GM23338 (cell line): ENCODE measurements around the gene FUT4. TPM values are rescaled to one million over a fixed set of nuclear protein-coding genes. Genes with fewer than 3 reads are reported as not detected.
"Not testable (repeated sequence)": the region's sequence is repeated elsewhere in the genome, so short reads cannot be mapped to it uniquely, and the experiment has no call there.

Experiments used
- ATAC-seq: fragments of 200-7000 bp; cut with Tn5 transposase; 3 replicates; pipeline ENCODE4 v1.9.1; 2020
- DNase-seq: peaks from one replicate; pipeline ENCODE4 v3.0.0-alpha.2; 2015; ENCODE audit warnings: low spot score
- H2AFZ ChIP-seq: fragments of 200-600 bp; sonication (generic); 2 replicates; pipeline ENCODE4 v1.8.0; 2016; ENCODE audit warnings: antibody characterized with exemption, mild to moderate bottlenecking, moderate library complexity
- H3F3A ChIP-seq: fragments of 200-600 bp; sonication (generic); replicated peaks from 2 replicates; pipeline ENCODE4 v1.8.0; 2017; ENCODE audit warnings: antibody characterized with exemption, mixed run types, low read depth
- H3K27ac ChIP-seq: fragments of 200-600 bp; sonication (generic); 2 replicates; pipeline ENCODE4 v1.6.1; 2016; ENCODE audit warnings: low read depth
- H3K27me3 ChIP-seq: fragments of 200-600 bp; sonication (generic); 2 replicates; pipeline ENCODE4 v1.8.0; 2016; ENCODE audit warnings: mild to moderate bottlenecking, mixed run types, moderate library complexity; ENCODE audit not compliant: insufficient read depth
- H3K36me3 ChIP-seq: fragments of 200-600 bp; sonication (generic); 2 replicates; pipeline ENCODE4 v1.8.0; 2016; ENCODE audit warnings: mild to moderate bottlenecking; ENCODE audit not compliant: insufficient read depth
- H3K4me1 ChIP-seq: fragments of 200-600 bp; sonication (generic); 2 replicates; pipeline ENCODE4 v1.8.0; 2016; ENCODE audit warnings: mild to moderate bottlenecking, moderate library complexity; ENCODE audit not compliant: insufficient read depth
- H3K4me2 ChIP-seq: fragments of 200-600 bp; sonication (generic); 2 replicates; pipeline ENCODE4 v1.7.1; 2017; ENCODE audit warnings: mixed run types
- H3K4me3 ChIP-seq: fragments of 200-600 bp; sonication (generic); 2 replicates; pipeline ENCODE4 v1.6.1; 2016; ENCODE audit warnings: mixed run types
- H3K79me2 ChIP-seq: fragments of 200-600 bp; sonication (generic); replicated peaks from 2 replicates; pipeline ENCODE4 v1.8.0; 2017; ENCODE audit warnings: mild to moderate bottlenecking; ENCODE audit not compliant: insufficient read depth
- H3K9me2 ChIP-seq: fragments of 200-600 bp; sonication (generic); 2 replicates; pipeline ENCODE4 v1.8.0; 2017; ENCODE audit not compliant: insufficient read depth
- H4K20me1 ChIP-seq: fragments of 200-600 bp; sonication (generic); replicated peaks from 2 replicates; pipeline ENCODE4 v1.8.0; 2017; ENCODE audit warnings: mild to moderate bottlenecking; ENCODE audit not compliant: insufficient read depth
- H3K27ac Mint-ChIP-seq: 2 replicates; pipeline ENCODE4 v1.8.0; 2020; ENCODE audit warnings: inconsistent platforms, mild to moderate bottlenecking, moderate library complexity, mixed read lengths
- H3K27me3 Mint-ChIP-seq: 3 replicates; pipeline ENCODE4 v1.8.0; 2022; ENCODE audit warnings: low read depth, mild to moderate bottlenecking, moderate library complexity, mixed read lengths, inconsistent platforms; ENCODE audit not compliant: insufficient read depth, poor library complexity
- H3K36me3 Mint-ChIP-seq: 3 replicates; pipeline ENCODE4 v1.8.0; 2021; ENCODE audit warnings: low read depth, mild to moderate bottlenecking, inconsistent platforms, moderate library complexity, mixed read lengths
- H3K4me1 Mint-ChIP-seq: 3 replicates; pipeline ENCODE4 v1.8.0; 2020; ENCODE audit warnings: mild to moderate bottlenecking, inconsistent platforms, mixed read lengths
- H3K4me3 Mint-ChIP-seq: 3 replicates; pipeline ENCODE4 v1.8.0; 2021; ENCODE audit warnings: moderate library complexity, mild to moderate bottlenecking, inconsistent platforms, mixed read lengths
- H3K9me3 Mint-ChIP-seq: 3 replicates; pipeline ENCODE4 v1.8.0; 2020; ENCODE audit warnings: moderate library complexity, mild to moderate bottlenecking, inconsistent platforms, mixed read lengths
- CREB1 ChIP-seq: fragments of 250-450 bp; sonication (Bioruptor Pico); IDR thresholded peaks from 2 replicates; pipeline ENCODE4 v1.5.0; 2020; ENCODE audit warnings: low read depth, mild to moderate bottlenecking, moderate library complexity
- CTCF ChIP-seq, 2 experiments: fragments of 200-600 bp in 1 of 2; sonication (generic) in 1 of 2; conservative IDR thresholded peaks; 2 replicates each; pipeline versions ENCODE4 v1.5.1 to v1.6.1; 2016 to 2017; ENCODE audit warnings: antibody characterized with exemption in 2 of 2, low read depth in 2 of 2, mild to moderate bottlenecking in 2 of 2, moderate library complexity in 1 of 2
- EZH2 ChIP-seq: fragments of 200-600 bp; sonication (generic); IDR thresholded peaks from one replicate; pipeline ENCODE4 v1.8.0; 2017; ENCODE audit warnings: antibody characterized with exemption, mild to moderate bottlenecking, low read depth; ENCODE audit not compliant: unreplicated experiment
- EZH2phosphoT487 ChIP-seq: fragments of 200-600 bp; sonication (generic); IDR thresholded peaks from one replicate; pipeline ENCODE4 v1.8.1; 2018; ENCODE audit warnings: antibody characterized with exemption; ENCODE audit not compliant: unreplicated experiment
- JUNB ChIP-seq: IDR thresholded peaks from one replicate; pipeline ENCODE4 v1.6.1; 2016; ENCODE audit warnings: antibody characterized with exemption; ENCODE audit not compliant: unreplicated experiment
- NANOG ChIP-seq: IDR thresholded peaks from 2 replicates; pipeline ENCODE4 v1.6.1; 2016; ENCODE audit warnings: antibody characterized with exemption, borderline replicate concordance
- POLR2AphosphoS5 ChIP-seq: IDR thresholded peaks from 2 replicates; pipeline ENCODE4 v1.6.1; 2016; ENCODE audit warnings: antibody characterized with exemption, low read depth
- REST ChIP-seq: IDR thresholded peaks from one replicate; pipeline ENCODE4 v1.6.1; 2018; ENCODE audit warnings: antibody characterized with exemption; ENCODE audit not compliant: unreplicated experiment
- STAT1 ChIP-seq: IDR thresholded peaks from one replicate; pipeline ENCODE4 v1.6.1; 2016; ENCODE audit warnings: antibody characterized with exemption; ENCODE audit not compliant: unreplicated experiment
- ZNF114 ChIP-seq: fragments of 250-450 bp; sonication (Bioruptor Pico); IDR thresholded peaks from 2 replicates; pipeline ENCODE4 v1.5.0; 2020; ENCODE audit warnings: mild to moderate bottlenecking, moderate library complexity
- ZNF462 ChIP-seq: fragments of 250-450 bp; sonication (Bioruptor Pico); IDR thresholded peaks from 2 replicates; pipeline ENCODE4 v1.5.0; 2020; ENCODE audit warnings: mild to moderate bottlenecking, moderate library complexity
- polyA plus RNA-seq: library from polyadenylated mRNA; unstranded; fragments of >200 nt; fragmentation: Nextera tagmentation; extraction: Ambion mirVana; gene quantifications from 2 replicates; pipeline ENCODE4 v1.2.1, GENCODE V29; 2016
- total RNA-seq: library from RNA; depleted of rRNA; stranded (reverse); fragments of >200 nt; shearing (Covaris generic); gene quantifications from 2 replicates; pipeline ENCODE4 v1.2.3, GENCODE V29; 2014

FUT4 gene
- total and polyA plus RNA-seq, 2 experiments from 2014 or later = 2.4 to 7.4 TPM

- H3K9me3 Mint-ChIP-seq = no peaks in the 10 kb centered on the region; the same call in 2 of the 3 replicates
- H3K4me3 Mint-ChIP-seq = no peak overlapping the region
- H3K27ac Mint-ChIP-seq = no peak overlapping the region
- H3K27ac ChIP-seq = no peak overlapping the region
- H3K9me2 ChIP-seq = no peaks in the 10 kb centered on the region; the same call in 1 of the 2 replicates
- ATAC-seq = no peak
- H3K4me1 ChIP-seq = no peaks in the 10 kb centered on the region
- H3K4me3 ChIP-seq = no peak overlapping the region
- H3K36me3 ChIP-seq = no peaks in the 10 kb centered on the region
- no peaks in the 10 kb centered on the region for H4K20me1 ChIP-seq
- H3K4me2 ChIP-seq = no peak overlapping the region
- H2AFZ ChIP-seq = no peak overlapping the region
- peaks cover 3% of the 10 kb centered on the region for H3K27me3 Mint-ChIP-seq
- no peaks in the 10 kb centered on the region for H3K27me3 ChIP-seq
- no peak for DNase-seq
- no peaks in the 10 kb centered on the region for H3K36me3 Mint-ChIP-seq
- TF ChIP-seq CREB1 (CRISPR knock-in tag) (no peak), NANOG (no peak), ZNF462 (CRISPR knock-in tag) (no peak), ZNF114 (no peak), JUNB (no peak), REST (no peak), EZH2phosphoT487 (no peak), POLR2AphosphoS5 (no peak), EZH2 (no peak), CTCF (conservative IDR thresholded peaks at IDR 0.05; ENCODE audit: low read depth in 2 of 2) (no peak), STAT1 (no peak)
- H3K79me2 ChIP-seq = no peaks in the 10 kb centered on the region
- H3K4me1 Mint-ChIP-seq = peaks cover 2% of the 10 kb centered on the region; the same call in 1 of the 3 replicates
- no peaks in the 10 kb centered on the region for H3F3A ChIP-seq
Observed at GRCh38 chr11:94568717-94569116, 25.0 kb downstream of the FUT4 start.

GRCh38 chr11:94572975-94573374, 29.3 kb downstream of the FUT4 start:
- ATAC-seq, H2AFZ ChIP-seq, H3K27ac ChIP-seq, H3K9me3 Mint-ChIP-seq, DNase-seq, H3K27me3 ChIP-seq, H3K4me1 ChIP-seq, H3K79me2 ChIP-seq, H3K4me2 ChIP-seq, H3K27ac Mint-ChIP-seq, H3K4me3 Mint-ChIP-seq, H3K27me3 Mint-ChIP-seq, H3K9me2 ChIP-seq, H4K20me1 ChIP-seq, H3K36me3 ChIP-seq, H3F3A ChIP-seq, H3K4me3 ChIP-seq, H3K4me1 Mint-ChIP-seq, H3K36me3 Mint-ChIP-seq: not testable (repeated sequence)
